ENCODE results near the gene CCDC194.
"Not testable (repeated sequence)": the region's sequence is repeated elsewhere in the genome, so short reads cannot be mapped to it uniquely, and the experiment has no call there.

Gene CCDC194

DNA sequence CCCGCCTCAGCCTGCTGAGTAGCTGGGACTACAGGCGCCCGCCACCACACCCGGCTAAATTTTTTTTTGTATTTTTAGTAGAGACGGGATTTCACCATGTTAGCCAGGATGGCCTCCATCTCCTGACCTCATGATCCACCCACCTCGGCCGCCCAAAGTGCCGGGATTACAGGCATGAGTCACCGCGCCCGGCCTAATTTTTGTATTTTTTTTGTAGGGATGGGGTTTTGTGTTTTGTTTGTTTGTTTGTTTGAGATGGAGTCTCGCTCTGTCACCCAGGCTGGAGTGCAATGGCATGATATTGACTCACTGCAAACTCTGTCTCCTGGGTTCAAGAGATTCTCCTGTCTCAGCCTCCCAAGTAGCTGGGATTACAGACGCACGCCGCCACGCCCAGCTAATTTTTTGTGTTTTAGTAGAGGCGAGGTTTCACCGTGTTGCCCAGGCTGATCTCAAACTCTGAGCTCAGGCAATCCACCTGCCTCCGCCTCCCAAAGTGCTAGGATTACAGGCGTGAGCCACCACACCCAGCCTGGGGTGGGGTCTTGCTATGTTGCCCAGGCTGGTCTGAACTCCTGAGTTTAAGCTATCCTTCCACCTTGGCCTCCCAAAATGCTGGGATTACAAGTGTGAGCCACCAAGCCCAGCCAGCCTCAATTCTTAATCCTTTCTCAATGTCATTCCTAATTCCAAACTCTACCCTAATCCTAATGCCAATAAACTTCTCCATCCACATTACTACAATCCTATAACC, 30.0 kb downstream of the CCDC194 start:
- not testable (repeated sequence) for H3K9me3 Mint-ChIP-seq; H3K27ac Mint-ChIP-seq; ATAC-seq; H3K4me1 Mint-ChIP-seq; H3K27me3 Mint-ChIP-seq; H3K36me3 Mint-ChIP-seq (ENCODE audit: low read depth); DNase-seq; H3K4me3 Mint-ChIP-seq

GRCh38 chr19:17359905-17360800, 33.8 kb downstream of the CCDC194 start:
- Mint-ChIP-seq H3K9me3 (no peaks in the 10 kb centered on the region), H3K36me3 (ENCODE audit: low read depth) (no peaks in the 10 kb centered on the region), H3K4me3 (no peak overlapping the region), H3K27me3 (peaks cover 4% of the 10 kb centered on the region), H3K27ac (no peak overlapping the region), H3K4me1 (no peaks in the 10 kb centered on the region)
- DNase-seq, result no peak
- no peak for ATAC-seq

GRCh38 chr19:17358395-17358794, 35.6 kb downstream of the CCDC194 start:
- H3K4me3 Mint-ChIP-seq, result no peak overlapping the region
- no peaks in the 10 kb centered on the region for H3K36me3 Mint-ChIP-seq (ENCODE audit: low read depth)
- no peak for ATAC-seq
- DNase-seq, result no peak
- H3K4me1 Mint-ChIP-seq, result no peaks in the 10 kb centered on the region
- H3K9me3 Mint-ChIP-seq, result no peaks in the 10 kb centered on the region
- no peak overlapping the region for H3K27ac Mint-ChIP-seq
- peaks cover 3% of the 10 kb centered on the region for H3K27me3 Mint-ChIP-seq

DNA sequence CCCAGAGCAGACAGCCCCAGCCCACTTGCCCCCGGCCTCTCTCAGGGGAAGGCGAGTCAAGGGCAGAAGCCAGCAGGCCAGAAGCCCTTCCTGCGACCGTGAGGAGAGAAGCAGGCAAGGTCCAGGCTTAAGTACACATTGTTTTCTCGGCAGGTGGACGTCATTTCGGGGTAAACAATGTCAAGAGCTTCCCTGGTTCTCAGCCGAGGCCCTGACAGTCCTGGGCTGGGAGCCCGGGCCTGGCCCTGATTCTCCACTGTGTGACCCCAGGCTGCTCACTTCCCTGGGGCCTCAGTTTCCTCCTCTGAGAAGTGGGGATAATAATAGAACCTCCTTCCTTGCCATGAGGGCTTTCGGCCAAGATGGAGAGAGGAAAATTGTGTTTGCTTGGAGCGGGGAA, 36.3 kb downstream of the CCDC194 start:
- no peak for DNase-seq
- no peaks in the 10 kb centered on the region for H3K9me3 Mint-ChIP-seq
- H3K27ac Mint-ChIP-seq, result no peak overlapping the region
- H3K36me3 Mint-ChIP-seq (ENCODE audit: low read depth), result no peaks in the 10 kb centered on the region
- no peak overlapping the region for H3K4me3 Mint-ChIP-seq
- ATAC-seq, result no peak
- H3K4me1 Mint-ChIP-seq, result no peaks in the 10 kb centered on the region
- peaks cover 6% of the 10 kb centered on the region for H3K27me3 Mint-ChIP-seq

- H3K27me3 Mint-ChIP-seq, result peaks cover 5% of the 10 kb centered on the region
- no peaks in the 10 kb centered on the region for H3K4me1 Mint-ChIP-seq
- no peaks in the 10 kb centered on the region for H3K9me3 Mint-ChIP-seq
- no peak for ATAC-seq
- H3K36me3 Mint-ChIP-seq (ENCODE audit: low read depth), result no peaks in the 10 kb centered on the region
- no peak overlapping the region for H3K4me3 Mint-ChIP-seq
- no peak for DNase-seq
- H3K27ac Mint-ChIP-seq, result no peak overlapping the region
These were observed 36.8 kb downstream of the CCDC194 start for GRCh38 chr19:17357078-17357666.

DNA sequence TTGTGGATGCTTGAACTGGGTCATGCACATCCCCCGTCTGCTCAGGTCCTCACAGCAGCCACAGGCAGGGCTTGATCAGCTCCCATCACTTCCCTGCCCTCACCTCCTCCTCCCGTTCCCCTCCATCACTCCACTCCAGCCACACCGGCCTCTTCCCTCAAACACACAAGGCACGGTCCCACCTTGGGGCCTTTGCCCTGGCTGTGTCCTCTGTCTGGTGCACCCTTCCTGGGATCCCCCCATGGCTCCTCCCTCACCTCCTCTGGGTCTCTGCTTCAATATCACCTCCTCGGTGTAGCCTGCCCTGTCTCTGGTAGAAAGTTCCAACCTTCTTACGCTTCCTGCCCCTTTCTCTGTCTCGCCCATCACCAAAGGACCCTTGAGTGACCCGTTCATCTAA, 40.6 kb downstream of the CCDC194 start:
- Mint-ChIP-seq H3K9me3 (no peaks in the 10 kb centered on the region), H3K27me3 (peaks cover 15% of the 10 kb centered on the region), H3K36me3 (ENCODE audit: low read depth) (no peaks in the 10 kb centered on the region), H3K4me3 (no peak overlapping the region), H3K27ac (no peak overlapping the region), H3K4me1 (no peaks in the 10 kb centered on the region)
- ATAC-seq (no peak), DNase-seq (no peak)

DNA sequence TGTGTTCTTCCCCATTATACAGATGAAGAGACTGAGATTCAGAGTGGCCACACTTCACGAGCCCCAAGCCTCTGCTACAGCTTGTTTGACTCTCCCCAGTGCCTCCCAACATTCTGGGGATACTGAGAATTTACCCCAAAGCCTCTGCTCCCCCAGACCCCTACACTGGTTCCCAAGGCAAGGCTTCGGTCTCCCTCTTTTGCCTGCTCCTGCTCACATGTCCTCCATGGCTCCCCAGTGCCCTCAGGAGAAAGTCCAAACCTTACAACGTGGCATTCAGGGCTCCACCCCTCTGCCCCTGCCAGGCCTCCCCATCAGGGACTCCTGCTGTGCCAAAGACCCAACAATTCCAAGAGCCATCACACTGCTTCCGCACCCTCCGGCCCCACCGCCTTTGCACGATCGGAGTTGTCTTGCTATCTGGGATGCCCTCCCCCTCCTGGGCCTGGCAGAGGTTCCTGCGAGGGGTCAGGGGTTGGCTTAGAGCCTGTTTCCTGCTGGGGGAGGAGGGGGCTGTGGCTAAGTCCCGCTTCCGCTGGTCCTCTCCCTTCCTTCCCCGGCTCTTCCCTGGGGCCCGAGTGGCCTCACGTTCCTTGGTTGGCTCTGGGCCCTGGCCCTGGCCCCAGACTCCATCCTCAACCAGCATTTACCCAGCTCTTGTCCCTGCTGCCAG, 41.3 kb downstream of the CCDC194 start:
- Mint-ChIP-seq H3K36me3 (ENCODE audit: low read depth) (no peaks in the 10 kb centered on the region), H3K9me3 (no peaks in the 10 kb centered on the region), H3K27me3 (peaks cover 17% of the 10 kb centered on the region), H3K4me1 (no peaks in the 10 kb centered on the region), H3K4me3 (no peak overlapping the region), H3K27ac (no peak overlapping the region)
- DNase-seq (no peak), ATAC-seq (no peak)

DNA sequence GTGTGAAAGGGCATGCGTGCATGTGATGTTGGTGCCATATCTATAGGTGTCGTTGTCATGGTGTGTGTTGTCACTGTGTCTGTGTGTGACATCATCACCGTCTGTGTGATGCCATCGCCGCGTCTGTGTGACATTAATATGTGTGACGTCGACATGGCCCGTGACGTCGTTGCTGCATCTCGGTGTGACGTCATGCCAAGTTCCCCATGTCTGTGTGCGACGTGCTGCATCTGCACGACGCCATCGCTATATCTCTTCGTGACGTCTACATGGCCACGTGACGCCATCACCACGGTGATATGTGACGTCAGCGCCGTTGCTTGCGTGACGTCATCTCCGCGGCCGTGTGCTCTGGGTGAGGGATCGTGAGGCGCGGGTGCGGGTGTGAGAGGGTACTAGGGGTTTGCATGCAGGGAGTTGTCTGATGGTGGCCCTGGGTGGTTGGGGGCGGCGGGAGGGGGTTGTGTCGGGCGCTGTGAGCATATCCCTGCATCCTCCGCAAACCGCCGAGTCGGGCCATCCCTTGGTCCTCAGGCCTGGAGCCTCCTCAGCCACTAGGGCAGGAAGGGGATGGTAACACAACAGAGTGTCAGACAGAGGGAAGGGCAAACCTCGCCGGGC, 42.1 kb downstream of the CCDC194 start:
- peaks cover 2% of the 10 kb centered on the region for H3K4me1 Mint-ChIP-seq
- H3K9me3 Mint-ChIP-seq, result no peaks in the 10 kb centered on the region
- no peak for DNase-seq
- H3K27me3 Mint-ChIP-seq, result peaks cover 22% of the 10 kb centered on the region
- no peaks in the 10 kb centered on the region for H3K36me3 Mint-ChIP-seq (ENCODE audit: low read depth)
- ATAC-seq, result no peak
- H3K4me3 Mint-ChIP-seq, result no peak overlapping the region
- H3K27ac Mint-ChIP-seq, result no peak overlapping the region

DNA sequence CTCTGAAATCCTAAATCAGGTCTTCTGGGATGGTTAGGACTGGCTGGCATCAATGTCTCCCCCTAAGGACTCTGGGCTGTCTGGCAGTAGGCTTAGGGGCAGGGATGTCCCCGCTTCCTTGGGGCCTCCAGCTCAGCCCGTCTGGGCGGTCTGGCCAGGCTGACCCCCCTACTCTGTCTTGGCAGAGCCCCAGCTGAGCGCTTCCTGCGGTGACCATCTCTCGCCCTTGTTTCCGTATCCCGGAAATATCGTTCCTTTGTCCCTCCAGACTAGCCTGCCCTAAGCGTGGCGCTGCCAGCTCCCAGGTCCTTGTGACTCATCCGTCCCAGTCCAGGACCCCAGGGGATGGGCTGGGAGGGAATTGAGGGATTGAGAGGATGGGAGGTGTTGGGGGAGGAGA, 45.3 kb downstream of the CCDC194 start:
- Mint-ChIP-seq H3K4me3 (no peak overlapping the region), H3K27ac (no peak overlapping the region), H3K36me3 (ENCODE audit: low read depth) (no peaks in the 10 kb centered on the region), H3K4me1 (peaks cover 7% of the 10 kb centered on the region), H3K9me3 (no peaks in the 10 kb centered on the region), H3K27me3 (peaks cover 23% of the 10 kb centered on the region)
- ATAC-seq (no peak), DNase-seq (no peak)

GRCh38 chr19:17347877-17348276, 46.1 kb downstream of the CCDC194 start:
- no peaks in the 10 kb centered on the region for H3K36me3 Mint-ChIP-seq (ENCODE audit: low read depth)
- H3K4me1 Mint-ChIP-seq, result peaks cover 7% of the 10 kb centered on the region
- no peak overlapping the region for H3K27ac Mint-ChIP-seq
- no peak for DNase-seq
- H3K9me3 Mint-ChIP-seq, result no peaks in the 10 kb centered on the region
- peaks cover 20% of the 10 kb centered on the region for H3K27me3 Mint-ChIP-seq
- H3K4me3 Mint-ChIP-seq, result no peak overlapping the region
- no peak for ATAC-seq

DNA sequence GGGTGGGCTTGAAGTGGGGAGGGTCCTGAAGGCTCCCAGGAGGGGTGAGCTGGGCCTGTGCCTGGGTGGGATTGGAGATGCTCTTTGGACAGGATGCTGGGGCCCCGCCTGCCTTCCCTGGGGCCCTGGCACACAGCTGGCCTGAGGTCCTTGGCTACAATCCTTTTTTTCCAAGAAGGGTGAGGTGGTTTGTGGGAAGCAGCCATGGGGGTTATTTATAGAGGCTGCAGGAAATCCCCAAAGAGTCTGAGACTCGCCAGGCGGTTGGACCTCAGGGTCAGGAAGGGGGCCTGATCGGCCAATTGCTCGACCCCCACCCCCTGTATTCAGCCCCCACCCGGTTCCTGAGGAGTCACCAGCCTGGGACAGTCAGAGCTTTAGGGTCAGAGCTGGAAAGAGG, 46.6 kb downstream of the CCDC194 start:
- Mint-ChIP-seq H3K36me3 (ENCODE audit: low read depth) (peaks cover 2% of the 10 kb centered on the region), H3K4me1 (peaks cover 7% of the 10 kb centered on the region), H3K27ac (no peak overlapping the region), H3K27me3 (peaks cover 18% of the 10 kb centered on the region), H3K9me3 (no peaks in the 10 kb centered on the region), H3K4me3 (no peak overlapping the region)
- DNase-seq, result no peak
- ATAC-seq, result no peak

DNA sequence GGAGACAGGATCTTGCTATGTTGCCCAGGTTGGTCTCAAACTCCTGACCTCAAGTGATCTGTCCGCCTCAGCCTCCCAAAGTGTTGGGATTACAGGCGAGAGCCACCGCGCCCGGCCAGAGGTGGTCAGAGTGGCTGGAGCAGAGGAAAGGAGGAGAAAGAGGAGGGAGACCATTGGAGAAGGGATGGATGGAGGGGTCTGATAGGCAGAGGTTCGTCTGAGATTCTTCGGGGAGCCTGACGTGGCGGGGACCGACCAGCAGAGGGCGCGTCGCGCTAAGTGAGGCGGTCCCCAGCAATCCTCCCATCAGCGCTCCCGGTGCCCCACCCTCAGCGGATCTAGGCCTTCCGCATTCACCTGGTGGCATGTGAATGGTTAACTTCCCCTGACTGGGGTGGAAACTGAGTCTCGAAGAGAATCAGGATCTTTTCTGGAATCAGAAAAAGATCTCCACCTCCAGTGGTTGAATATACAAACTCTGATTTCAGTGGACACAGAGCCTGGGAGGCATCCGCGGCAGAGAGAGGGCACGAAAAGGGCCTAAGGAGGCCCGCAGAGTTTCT, 47.8 kb downstream of the CCDC194 start:
- Mint-ChIP-seq H3K4me1 (peaks cover 7% of the 10 kb centered on the region), H3K9me3 (no peaks in the 10 kb centered on the region), H3K4me3 (no peak overlapping the region), H3K27me3 (peaks cover 12% of the 10 kb centered on the region), H3K36me3 (ENCODE audit: low read depth) (peaks cover 2% of the 10 kb centered on the region), H3K27ac (no peak overlapping the region)
- ATAC-seq, result peak; percentile 90
- DNase-seq, result peak; percentile 88

DNA sequence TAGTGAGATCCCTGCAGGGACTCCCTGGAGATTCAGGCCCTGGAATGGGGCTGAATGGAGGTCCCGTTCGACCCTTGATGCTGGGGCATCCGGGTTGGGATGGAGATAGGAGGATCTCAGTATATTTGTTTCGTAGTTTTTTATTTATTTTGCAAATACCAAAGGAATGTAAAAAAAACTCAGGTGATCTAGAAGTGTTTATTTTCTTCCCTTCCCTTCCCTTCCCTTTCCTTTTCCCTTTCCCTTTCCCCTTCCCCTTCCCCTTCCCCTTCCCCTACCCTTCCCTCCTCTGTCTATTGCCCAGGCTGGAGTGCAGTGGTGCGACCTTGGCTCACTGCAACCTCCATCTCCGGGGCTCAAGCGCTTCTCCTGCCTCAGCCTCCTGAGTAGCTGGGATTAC, 52.2 kb downstream of the CCDC194 start:
- ATAC-seq (no peak), DNase-seq (no peak)
- H3K27ac Mint-ChIP-seq, result no peak overlapping the region
- H3K27me3 Mint-ChIP-seq, result peaks cover under 1% of the 10 kb centered on the region
- peaks cover 2% of the 10 kb centered on the region for H3K36me3 Mint-ChIP-seq (ENCODE audit: low read depth)
- no peak overlapping the region for H3K4me3 Mint-ChIP-seq
- H3K4me1 Mint-ChIP-seq, result peaks cover 14% of the 10 kb centered on the region
- no peaks in the 10 kb centered on the region for H3K9me3 Mint-ChIP-seq

DNA sequence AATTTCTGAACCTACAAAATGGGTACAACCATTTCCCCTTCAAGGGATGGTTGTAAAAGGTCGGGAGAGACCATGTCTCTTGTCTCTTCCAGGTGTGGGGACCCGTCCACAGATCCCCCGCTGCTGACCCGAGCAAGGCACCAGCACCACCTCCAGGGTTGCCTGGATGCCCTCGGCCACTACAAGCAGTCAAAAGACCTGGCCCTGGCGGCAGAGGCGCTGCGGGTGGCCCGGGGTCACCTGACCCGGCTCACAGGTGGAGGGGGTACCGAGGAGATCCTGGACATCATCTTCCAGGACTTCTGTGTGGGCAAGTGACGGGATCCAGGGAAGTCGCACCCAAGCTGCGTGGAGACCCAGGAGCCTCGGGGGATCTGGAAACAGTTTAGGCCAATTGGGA, 52.6 kb downstream of the CCDC194 start:
- Mint-ChIP-seq H3K27ac (no peak overlapping the region), H3K4me1 (peaks cover 13% of the 10 kb centered on the region), H3K36me3 (ENCODE audit: low read depth) (peaks cover 2% of the 10 kb centered on the region), H3K27me3 (no peaks in the 10 kb centered on the region), H3K9me3 (no peaks in the 10 kb centered on the region), H3K4me3 (no peak overlapping the region)
- DNase-seq, result no peak
- no peak for ATAC-seq
